Measurements from ENCODE around the gene ORC4. TPM values are rescaled to one million over a fixed set of nuclear protein-coding genes. Genes with fewer than 3 reads are reported as not detected.
A peak's percentile ranks its signal among the peaks of the same experiment; 100 is the strongest.

The ORC4 gene
- polyA plus RNA-seq, 1 donor (not counting 4 experiments of a cell fraction or from before 2014, with no cell fraction given), result 62.4 TPM

GRCh38 chr2:147952118-147952517 is 68.4 kb downstream of the ORC4 start:
- no peaks in the 10 kb centered on the region for H3K4me1 ChIP-seq (ENCODE audit: control insufficient read depth, extremely low read depth, insufficient read depth, low read length)
- no peaks in the 10 kb centered on the region for H3K27me3 ChIP-seq (ENCODE audit: control insufficient read depth, extremely low read depth, insufficient read depth, low read length)
- H2AFZ ChIP-seq (ENCODE audit: control insufficient read depth, low read length), result no peak overlapping the region
- no peak overlapping the region for H3K9ac ChIP-seq (ENCODE audit: control insufficient read depth, extremely low read depth, insufficient read depth, low read length)
- DNase-seq (ENCODE audit: low read depth, low spot score) (no peak), FAIRE-seq (no peak)
- no peak overlapping the region for H3K27ac ChIP-seq (ENCODE audit: control insufficient read depth, insufficient read depth, low read length)
- H3K36me3 ChIP-seq (ENCODE audit: control insufficient read depth in 2 of 2, extremely low read depth in 1 of 2, insufficient read depth in 2 of 2, low read length in 2 of 2), result peaks cover 0 to 3% of the 10 kb centered on the region in 2 experiments
- H3K79me2 ChIP-seq (ENCODE audit: control insufficient read depth, insufficient read depth, low read length), result no peaks in the 10 kb centered on the region
- TF ChIP-seq, protein P1, sequence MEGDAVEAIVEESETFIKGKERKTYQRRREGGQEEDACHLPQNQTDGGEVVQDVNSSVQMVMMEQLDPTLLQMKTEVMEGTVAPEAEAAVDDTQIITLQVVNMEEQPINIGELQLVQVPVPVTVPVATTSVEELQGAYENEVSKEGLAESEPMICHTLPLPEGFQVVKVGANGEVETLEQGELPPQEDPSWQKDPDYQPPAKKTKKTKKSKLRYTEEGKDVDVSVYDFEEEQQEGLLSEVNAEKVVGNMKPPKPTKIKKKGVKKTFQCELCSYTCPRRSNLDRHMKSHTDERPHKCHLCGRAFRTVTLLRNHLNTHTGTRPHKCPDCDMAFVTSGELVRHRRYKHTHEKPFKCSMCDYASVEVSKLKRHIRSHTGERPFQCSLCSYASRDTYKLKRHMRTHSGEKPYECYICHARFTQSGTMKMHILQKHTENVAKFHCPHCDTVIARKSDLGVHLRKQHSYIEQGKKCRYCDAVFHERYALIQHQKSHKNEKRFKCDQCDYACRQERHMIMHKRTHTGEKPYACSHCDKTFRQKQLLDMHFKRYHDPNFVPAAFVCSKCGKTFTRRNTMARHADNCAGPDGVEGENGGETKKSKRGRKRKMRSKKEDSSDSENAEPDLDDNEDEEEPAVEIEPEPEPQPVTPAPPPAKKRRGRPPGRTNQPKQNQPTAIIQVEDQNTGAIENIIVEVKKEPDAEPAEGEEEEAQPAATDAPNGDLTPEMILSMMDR (optimal IDR thresholded peaks at IDR 0.05 in 1 of 3, IDR thresholded peaks at IDR 0.05 in 1 of 3, conservative IDR thresholded peaks at IDR 0.05 in 1 of 3; ENCODE audit: extremely low read depth in 1 of 3, insufficient read depth in 2 of 3, low read length in 3 of 3), result no peak
- TF ChIP-seq EZH2 (IDR thresholded peaks at IDR 0.05; ENCODE audit: low read length), result no peak
- H3K4me2 ChIP-seq (ENCODE audit: control insufficient read depth, extremely low read depth, insufficient read depth, low read depth, low read length), result no peak overlapping the region
- H4K20me1 ChIP-seq (ENCODE audit: control insufficient read depth, extremely low read depth, insufficient read depth, low read length), result no peaks in the 10 kb centered on the region
- dilution Hi-C loops (cut with MboI; ENCODE audit: extremely low pct_ligation_motif_present, low sequenced_read_pairs), result no loop called here
- no peak overlapping the region for H3K4me3 ChIP-seq (ENCODE audit: control insufficient read depth in 2 of 3, extremely low read depth in 1 of 3, insufficient read depth in 2 of 3, low read depth in 1 of 3, low read length in 3 of 3)
- H3K9me1 ChIP-seq (ENCODE audit: control insufficient read depth, extremely low read depth, insufficient read depth, low read length), result no peaks in the 10 kb centered on the region
- no peaks in the 10 kb centered on the region for H3K9me3 ChIP-seq (ENCODE audit: control insufficient read depth, low read depth, low read length)

DNA sequence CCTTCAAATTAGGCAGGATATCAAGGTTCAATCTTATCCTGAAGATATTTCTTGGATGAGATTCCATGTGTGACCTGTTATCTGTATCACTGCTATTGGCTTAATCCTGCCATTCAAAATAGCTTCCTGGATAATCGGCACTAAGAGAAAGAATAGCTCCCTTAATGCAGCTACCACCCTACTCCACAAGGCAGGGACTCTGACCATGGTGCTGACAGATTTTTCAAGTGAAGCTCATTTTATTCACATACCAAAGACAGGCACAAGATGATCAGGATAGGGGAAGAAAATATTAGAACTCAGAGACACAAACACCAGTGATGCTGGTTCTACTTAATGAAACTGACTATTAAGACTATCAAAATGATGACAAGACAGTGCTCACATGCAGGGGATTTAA is 74.9 kb downstream of the ORC4 start:
- Histone ChIP-seq H3K4me1 (ENCODE audit: control insufficient read depth, extremely low read depth, insufficient read depth, low read length) (no peaks in the 10 kb centered on the region), H2AFZ (ENCODE audit: control insufficient read depth, low read length) (no peak overlapping the region), H3K9me3 (ENCODE audit: control insufficient read depth, low read depth, low read length) (no peaks in the 10 kb centered on the region), H3K27me3 (ENCODE audit: control insufficient read depth, extremely low read depth, insufficient read depth, low read length) (no peaks in the 10 kb centered on the region), H3K9me1 (ENCODE audit: control insufficient read depth, extremely low read depth, insufficient read depth, low read length) (no peaks in the 10 kb centered on the region), H4K20me1 (ENCODE audit: control insufficient read depth, extremely low read depth, insufficient read depth, low read length) (no peaks in the 10 kb centered on the region), H3K4me2 (ENCODE audit: control insufficient read depth, extremely low read depth, insufficient read depth, low read depth, low read length) (no peak overlapping the region), H3K36me3 (ENCODE audit: control insufficient read depth in 2 of 2, extremely low read depth in 1 of 2, insufficient read depth in 2 of 2, low read length in 2 of 2) (no peaks in the 10 kb centered on the region), H3K4me3 (ENCODE audit: control insufficient read depth in 2 of 3, extremely low read depth in 1 of 3, insufficient read depth in 2 of 3, low read depth in 1 of 3, low read length in 3 of 3) (no peak overlapping the region), H3K27ac (ENCODE audit: control insufficient read depth, insufficient read depth, low read length) (no peak overlapping the region), H3K9ac (ENCODE audit: control insufficient read depth, extremely low read depth, insufficient read depth, low read length) (no peak overlapping the region), H3K79me2 (ENCODE audit: control insufficient read depth, insufficient read depth, low read length) (no peaks in the 10 kb centered on the region)
- dilution Hi-C loops (cut with MboI; ENCODE audit: extremely low pct_ligation_motif_present, low sequenced_read_pairs), result no loop called here
- no peak for TF ChIP-seq EZH2 (IDR thresholded peaks at IDR 0.05; ENCODE audit: low read length)
- peak; percentile 63 for FAIRE-seq
- DNase-seq (ENCODE audit: low read depth, low spot score), result no peak

GRCh38 chr2:147939313-147939712 is 81.2 kb downstream of the ORC4 start:
- DNase-seq (ENCODE audit: low read depth, low spot score) (no peak), FAIRE-seq (no peak)
- no peak overlapping the region for H3K27ac ChIP-seq (ENCODE audit: control insufficient read depth, insufficient read depth, low read length)
- no peaks in the 10 kb centered on the region for H3K4me1 ChIP-seq (ENCODE audit: control insufficient read depth, extremely low read depth, insufficient read depth, low read length)
- no peak overlapping the region for H3K9ac ChIP-seq (ENCODE audit: control insufficient read depth, extremely low read depth, insufficient read depth, low read length)
- dilution Hi-C loops (cut with MboI; ENCODE audit: extremely low pct_ligation_motif_present, low sequenced_read_pairs), result no loop called here
- no peak for TF ChIP-seq EZH2 (IDR thresholded peaks at IDR 0.05; ENCODE audit: low read length)
- TF ChIP-seq, protein P1 (optimal IDR thresholded peaks at IDR 0.05 in 1 of 3, IDR thresholded peaks at IDR 0.05 in 1 of 3, conservative IDR thresholded peaks at IDR 0.05 in 1 of 3; ENCODE audit: extremely low read depth in 1 of 3, insufficient read depth in 2 of 3, low read length in 3 of 3), result no peak
- no peaks in the 10 kb centered on the region for H3K9me3 ChIP-seq (ENCODE audit: control insufficient read depth, low read depth, low read length)
- H3K4me3 ChIP-seq (ENCODE audit: control insufficient read depth in 2 of 3, extremely low read depth in 1 of 3, insufficient read depth in 2 of 3, low read depth in 1 of 3, low read length in 3 of 3), result no peak overlapping the region
- no peaks in the 10 kb centered on the region for H3K9me1 ChIP-seq (ENCODE audit: control insufficient read depth, extremely low read depth, insufficient read depth, low read length)
- H3K27me3 ChIP-seq (ENCODE audit: control insufficient read depth, extremely low read depth, insufficient read depth, low read length), result no peaks in the 10 kb centered on the region
- peaks cover under 1 to 4% of the 10 kb centered on the region in 2 experiments for H3K36me3 ChIP-seq (ENCODE audit: control insufficient read depth in 2 of 2, extremely low read depth in 1 of 2, insufficient read depth in 2 of 2, low read length in 2 of 2)
- no peak overlapping the region for H2AFZ ChIP-seq (ENCODE audit: control insufficient read depth, low read length)
- H3K79me2 ChIP-seq (ENCODE audit: control insufficient read depth, insufficient read depth, low read length), result no peaks in the 10 kb centered on the region
- no peaks in the 10 kb centered on the region for H4K20me1 ChIP-seq (ENCODE audit: control insufficient read depth, extremely low read depth, insufficient read depth, low read length)
- H3K4me2 ChIP-seq (ENCODE audit: control insufficient read depth, extremely low read depth, insufficient read depth, low read depth, low read length), result no peak overlapping the region

All from keratinocyte (primary cell).